SHP77 treated with DMSO at 0.1 percent for 48 hours (cell line): Measurements from ENCODE around the gene GRID1.

Experiments
- DNase-seq: peaks from one replicate; lab custom pipeline; 2025; lab: John Stamatoyannopoulos, UW

Gene GRID1

GRCh38 chr10:86062198-86062550, 304.4 kb downstream of the GRID1 start:
- no peak for DNase-seq

DNA sequence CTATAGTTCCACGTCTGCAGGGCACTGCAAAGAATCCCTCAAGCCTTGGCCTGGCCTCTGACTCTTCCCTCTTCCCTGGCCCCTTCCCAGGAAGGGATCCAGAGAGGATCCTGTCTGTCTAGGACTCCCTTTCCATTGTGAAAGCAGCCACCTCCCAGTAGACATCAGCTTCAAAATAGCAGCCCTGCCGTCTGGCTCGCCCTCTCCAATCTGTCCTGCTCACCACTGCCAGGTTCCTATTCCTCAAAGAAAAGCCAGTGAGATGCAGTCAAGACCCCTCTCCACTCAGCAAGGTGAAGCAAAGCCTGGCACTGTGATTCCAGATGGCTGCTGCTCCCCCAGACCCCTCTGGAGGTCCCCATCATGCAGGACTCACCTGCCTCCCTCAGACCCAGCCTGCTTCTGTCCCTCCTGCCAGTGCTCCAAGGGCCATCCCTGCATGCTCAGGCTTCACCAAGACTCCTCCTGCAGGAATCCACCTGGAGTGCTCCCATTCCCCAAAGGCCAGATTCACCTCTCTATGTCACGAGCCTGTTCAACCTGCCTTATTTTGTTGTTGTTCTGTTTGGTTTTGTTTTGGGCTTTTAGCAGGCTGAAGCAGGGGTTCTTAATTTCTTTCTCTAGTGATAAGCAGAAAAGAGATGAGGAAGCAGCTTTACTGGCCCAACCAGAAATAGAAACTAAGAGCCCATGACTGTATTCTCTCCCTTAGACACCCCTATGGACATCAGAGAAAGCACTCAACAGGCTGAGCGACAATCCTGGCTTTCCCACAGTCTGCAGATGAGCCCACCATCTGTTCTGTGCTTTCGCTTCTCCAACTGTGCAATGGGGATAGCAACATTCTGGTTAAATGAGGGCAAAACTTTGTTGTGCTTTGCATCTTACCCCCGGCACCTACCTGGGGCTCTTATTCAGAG, 305.1 kb downstream of the GRID1 start:
- no peak for DNase-seq

GRCh38 chr10:86060386-86061277, 306.0 kb downstream of the GRID1 start:
- no peak for DNase-seq

DNA sequence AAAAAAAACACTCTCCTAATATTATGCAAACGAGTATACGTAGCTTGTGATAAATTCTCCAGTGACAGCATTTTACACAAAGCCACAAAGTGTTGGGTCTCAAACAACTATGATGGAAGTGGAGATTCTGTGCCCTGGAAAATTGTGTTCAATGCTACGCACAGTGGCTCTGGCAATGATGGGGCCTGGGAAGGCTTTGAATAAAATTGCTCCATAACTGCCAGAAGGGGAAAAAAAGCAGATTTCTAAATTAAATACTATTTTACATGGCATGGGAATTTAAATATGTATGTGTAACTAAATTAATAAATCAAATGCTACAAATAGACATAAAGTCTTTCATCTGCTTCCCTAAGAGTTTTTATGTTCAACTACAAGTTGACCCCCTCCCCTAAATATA, 306.7 kb downstream of the GRID1 start:
- DNase-seq, result no peak

DNA sequence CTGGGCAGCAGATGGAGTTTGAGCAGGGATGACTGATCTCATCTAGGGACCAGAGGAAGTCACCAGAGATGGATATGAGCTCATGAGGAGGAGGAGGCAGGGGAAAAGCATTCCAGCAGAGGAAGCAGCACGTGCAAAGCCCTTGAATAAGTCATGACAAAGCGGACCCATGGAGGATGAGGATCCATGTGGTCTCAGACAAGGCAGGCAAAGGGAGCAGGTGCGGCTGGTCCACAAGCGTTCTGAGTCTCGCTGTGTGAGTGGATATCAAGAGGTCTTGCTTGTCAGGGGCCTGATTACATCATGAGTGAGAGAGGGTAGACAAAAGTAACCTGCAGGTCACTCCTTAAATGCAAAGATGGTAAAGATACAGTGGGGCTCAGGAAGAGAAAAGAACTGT, 307.6 kb downstream of the GRID1 start:
- DNase-seq, result no peak

GRCh38 chr10:86057708-86058107, 308.9 kb downstream of the GRID1 start:
- no peak for DNase-seq

DNA sequence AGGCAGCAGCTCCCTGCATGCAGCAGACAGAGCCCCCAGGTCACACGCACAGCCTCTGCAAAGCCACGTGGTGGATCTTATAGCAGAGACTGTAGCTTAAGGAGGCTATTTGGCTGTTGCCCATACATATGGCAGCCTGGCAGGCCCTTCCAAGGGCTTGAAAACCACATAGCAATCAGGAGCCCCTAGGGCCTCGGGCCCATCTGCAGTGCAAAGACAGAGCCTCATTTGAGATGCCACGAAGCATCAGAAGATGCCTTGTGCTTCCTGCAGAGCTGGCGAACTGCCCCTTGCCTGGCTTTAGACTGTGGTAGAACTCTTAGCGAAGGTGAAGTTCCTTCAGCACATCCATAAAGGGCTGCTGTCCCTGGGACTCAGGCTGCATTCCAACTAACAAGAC, 309.9 kb downstream of the GRID1 start:
- no peak for DNase-seq

- no peak for DNase-seq
Measured at GRCh38 chr10:86055928-86056327, 310.7 kb downstream of the GRID1 start.

DNA sequence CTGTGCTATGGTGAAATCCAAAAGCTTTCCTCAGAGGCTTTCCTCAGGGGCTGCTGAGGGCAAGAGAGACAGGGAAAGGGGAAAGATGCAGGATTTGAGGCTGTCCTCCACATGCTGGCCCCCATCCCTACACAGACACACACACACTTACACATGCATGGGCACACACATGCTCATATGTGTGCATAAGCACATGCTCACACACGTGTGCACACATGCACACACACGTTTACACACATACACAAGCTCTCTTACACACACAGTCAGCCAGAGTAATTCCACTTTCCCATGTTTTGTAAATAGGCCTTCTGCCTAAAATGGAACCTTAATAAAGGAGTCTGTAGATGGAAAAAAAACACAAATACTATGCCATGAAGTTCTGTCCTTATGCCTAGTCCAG, 312.9 kb downstream of the GRID1 start:
- DNase-seq, result no peak

DNA sequence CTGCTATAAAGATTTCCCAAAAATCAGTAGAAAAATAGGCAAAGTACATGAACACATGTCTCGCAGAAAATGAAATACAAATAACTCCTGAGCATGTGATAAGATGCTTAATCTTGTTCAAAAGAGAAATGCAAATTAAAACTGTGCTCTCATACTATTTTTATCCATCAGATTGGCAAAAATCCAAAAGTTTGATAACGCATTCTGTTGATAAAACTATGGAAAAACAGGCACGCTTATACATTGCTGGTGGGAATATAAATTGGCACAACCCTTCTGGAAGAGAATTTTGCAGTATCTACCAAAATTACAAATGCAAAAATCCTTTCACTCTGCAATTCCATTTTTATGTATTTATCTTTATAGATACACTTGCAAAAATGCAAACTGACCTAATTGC, 315.0 kb downstream of the GRID1 start:
- DNase-seq, result no peak

- no peak for DNase-seq
Measured at GRCh38 chr10:86049442-86049841, 317.2 kb downstream of the GRID1 start.

- no peak for DNase-seq
Measured at GRCh38 chr10:86048973-86049372, 317.6 kb downstream of the GRID1 start.

- DNase-seq, result no peak
Measured at GRCh38 chr10:86048571-86048970, 318.0 kb downstream of the GRID1 start.

DNA sequence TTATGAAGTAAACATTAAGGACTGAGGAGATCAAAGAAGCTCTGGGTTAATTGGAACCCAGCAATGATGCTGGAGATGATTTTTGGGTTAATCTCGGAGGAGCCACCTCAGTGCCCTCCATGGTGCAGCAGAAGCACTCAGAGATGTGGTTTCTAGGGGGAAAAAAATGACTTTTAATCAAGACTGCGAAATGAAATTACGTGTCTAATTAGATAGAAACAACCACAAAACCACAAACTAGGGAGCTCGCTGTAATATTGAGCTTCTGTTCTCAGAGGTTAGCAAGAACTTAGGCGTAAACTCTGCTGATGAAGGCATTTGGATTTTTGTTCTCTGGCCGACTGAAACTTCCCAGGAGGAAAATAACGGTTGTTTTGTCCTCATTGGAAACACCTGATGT, 319.0 kb downstream of the GRID1 start:
- DNase-seq, result no peak

GRCh38 chr10:86046845-86047460, 319.6 kb downstream of the GRID1 start:
- no peak for DNase-seq

DNA sequence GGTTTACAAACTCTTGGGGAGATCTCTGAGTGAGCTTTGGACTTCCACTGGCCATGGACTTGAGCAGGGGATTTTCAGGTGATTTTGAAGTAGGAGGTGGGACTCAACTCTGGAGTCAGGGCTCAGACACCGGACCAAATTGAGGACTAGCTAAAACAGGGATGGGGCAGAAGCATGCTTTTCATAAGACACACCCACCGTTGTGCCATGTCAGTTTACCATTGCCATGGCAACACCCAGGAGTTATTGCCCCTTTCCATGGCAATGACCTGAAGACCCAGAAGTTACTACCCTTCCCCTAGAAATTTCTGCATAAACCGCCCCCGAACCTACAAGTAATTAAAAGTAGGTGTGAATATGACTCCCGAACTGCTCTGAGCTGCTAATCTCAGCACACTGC, 320.7 kb downstream of the GRID1 start:
- no peak for DNase-seq

DNA sequence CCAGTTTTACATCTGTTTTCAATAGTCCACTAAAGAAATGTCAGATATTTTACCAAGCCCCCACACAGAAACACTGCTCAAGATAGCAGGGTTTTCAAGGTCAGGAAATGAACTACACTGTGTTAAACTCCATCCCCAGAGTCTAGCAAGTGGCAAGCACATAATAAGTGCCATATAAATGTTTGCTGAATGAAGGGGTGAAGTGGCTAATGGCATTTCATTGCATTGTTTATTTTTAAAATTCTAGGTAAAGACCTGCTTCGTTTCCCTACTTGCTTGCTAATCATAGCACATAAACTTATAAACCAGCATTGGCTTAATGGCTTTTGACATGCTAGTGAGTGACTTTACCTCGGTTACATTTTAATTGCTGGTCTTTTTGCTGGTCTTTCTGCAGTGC, 322.6 kb downstream of the GRID1 start:
- DNase-seq, result no peak

GRCh38 chr10:86043236-86043635, 323.4 kb downstream of the GRID1 start:
- no peak for DNase-seq

GRCh38 chr10:86042161-86042560, 324.4 kb downstream of the GRID1 start:
- no peak for DNase-seq

DNA sequence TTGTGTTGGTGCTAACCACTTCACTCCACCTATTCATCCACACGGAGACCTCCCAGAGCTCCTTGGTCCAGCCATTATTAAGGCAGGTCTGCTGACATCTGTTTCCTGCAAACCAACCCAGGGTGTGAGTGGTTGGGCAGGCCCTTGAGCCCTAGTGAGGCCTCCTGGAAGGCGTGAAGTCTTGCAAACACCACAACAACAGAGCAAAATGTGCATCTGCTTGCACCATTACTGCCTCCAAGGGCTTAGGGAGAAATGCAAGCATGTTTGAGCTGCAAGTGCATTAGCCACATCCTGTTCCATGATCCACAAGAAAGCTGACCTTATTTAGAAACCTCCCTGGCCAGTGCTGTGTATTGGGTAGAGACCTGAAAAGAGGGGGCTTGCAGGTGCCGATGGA, 325.5 kb downstream of the GRID1 start:
- no peak for DNase-seq

DNA sequence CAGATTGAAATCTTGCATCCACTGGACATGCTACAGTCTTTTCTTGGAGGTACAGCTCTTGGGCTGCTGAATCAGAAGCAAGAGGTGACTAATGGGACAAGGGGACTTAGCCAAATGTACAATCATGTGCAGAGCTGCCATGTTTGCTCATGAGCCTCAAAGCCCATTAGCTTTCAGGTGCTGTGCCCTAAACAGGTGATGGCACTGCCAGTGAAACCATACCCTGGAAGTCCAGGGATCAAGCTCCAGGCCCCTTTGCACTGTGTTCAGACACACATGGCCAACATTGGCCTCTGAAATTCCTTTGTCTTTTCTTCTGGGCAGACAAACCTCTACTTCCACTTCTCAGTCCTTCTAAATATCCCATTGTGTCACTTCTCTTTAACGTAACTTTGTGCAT, 328.2 kb downstream of the GRID1 start:
- DNase-seq, result no peak

- no peak for DNase-seq
Measured at GRCh38 chr10:86037096-86037495, 329.5 kb downstream of the GRID1 start.

- DNase-seq, result no peak
Measured at GRCh38 chr10:86036544-86036831, 330.1 kb downstream of the GRID1 start.
